Heart right ventricle (tissue), 16 donors: ENCODE measurements around the gene SOD2. TPM values are rescaled to one million over a fixed set of nuclear protein-coding genes. Genes with fewer than 3 reads are reported as not detected.
"Not testable (repeated sequence)": the region's sequence is repeated elsewhere in the genome, so short reads cannot be mapped to it uniquely, and the experiment has no call there.

Source experiments
- ATAC-seq, 8 donors: fragments of 200-7000 bp; cut with Tn5 transposase; one replicate each; pipeline ENCODE4 v1.9.1; 2020; ENCODE audit warnings: mild to moderate bottlenecking in 8 of 8, moderate library complexity in 8 of 8, moderate number of reproducible peaks in 1 of 8
- DNase-seq, 2 donors: peaks; one replicate each; pipeline ENCODE4 v3.0.0-alpha.2; 2020
- H3K27ac ChIP-seq, 10 donors: fragments of 200-600 bp; sonication (generic) in 2 of 10; one replicate each; pipeline versions ENCODE4 v1.5.0 to v1.8.0; 2020 to 2022; ENCODE audit warnings: mild to moderate bottlenecking in 3 of 10
- H3K27me3 ChIP-seq, 7 donors: fragments of 200-600 bp; one replicate each; pipeline ENCODE4 v1.8.0; 2021 to 2022; ENCODE audit warnings: mild to moderate bottlenecking in 2 of 7
- H3K36me3 ChIP-seq, 9 donors: fragments of 200-600 bp; sonication (generic) in 1 of 9; one replicate each; pipeline versions ENCODE4 v1.5.0 to v1.8.0; 2020 to 2022; ENCODE audit warnings: mild to moderate bottlenecking in 2 of 9
- H3K4me1 ChIP-seq, 9 donors: fragments of 200-600 bp; sonication (generic) in 1 of 9; one replicate each; pipeline versions ENCODE4 v1.5.0 to v1.8.0; 2020 to 2022; ENCODE audit warnings: mild to moderate bottlenecking in 4 of 9
- H3K4me3 ChIP-seq, 10 donors: fragments of 200-600 bp; sonication (generic) in 2 of 10; one replicate each; pipeline versions ENCODE4 v1.5.0 to v1.8.0; 2020 to 2022; ENCODE audit warnings: mild to moderate bottlenecking in 7 of 10, moderate library complexity in 2 of 10
- H3K9me3 ChIP-seq, 11 donors: fragments of 200-600 bp in 10 of 11; sonication (generic) in 2 of 11; one replicate each; pipeline versions ENCODE4 v1.5.0 to v1.8.0; 2013 to 2022; ENCODE audit warnings: mild to moderate bottlenecking in 2 of 11, control low read depth in 1 of 11, moderate library complexity in 1 of 11
- CTCF ChIP-seq, 9 donors: fragments of 200-600 bp; sonication (generic) in 2 of 9; IDR thresholded peaks; one replicate each; pipeline versions ENCODE4 v1.5.0 to v1.8.0; 2021 to 2022; ENCODE audit warnings: antibody characterized with exemption in 9 of 9, mild to moderate bottlenecking in 5 of 9, moderate library complexity in 1 of 9
- WGBS, 2 donors: extraction: QIAGEN DNeasy Blood & Tissue Kit; methylation state at CpG; one replicate each; pipeline ENCODE4 v1.1.7; 2013; ENCODE audit warnings: inconsistent platforms in 1 of 2; 5-methylcytosine and 5-hydroxymethylcytosine counted together
- intact Hi-C, 10 donors: fragments of 100-400 bp; cut with DNase I; formaldehyde crosslinking; loops; one replicate each; pipeline versions ENCODE4 v1.11.1 to v1.14.2; 2022
- long read RNA-seq, 3 donors: library from polyadenylated mRNA; unstranded; transcript quantifications; one replicate each; pipeline ENCODE4 v2.0.0, GENCODE V29; 2020 to 2021
- polyA plus RNA-seq, 2 donors: library from polyadenylated mRNA; stranded (reverse); fragments of 200-250 nt; gene quantifications; one replicate each; pipeline ENCODE4 v1.2.3, GENCODE V29; 2013
- total RNA-seq, 10 donors: library from RNA; stranded (reverse); fragmentation: NEBNext Ultra II Directional in 3 of 10; extraction: Animal tissue kit (Norgen Biotek cat#: 25700) in 3 of 10; gene quantifications; one replicate each; pipeline versions ENCODE4 v1.2.1 to v1.2.4, GENCODE V29; 2021 to 2023
- donor health status: Arrhythmogenic right ventricular cardiomyopathy.
- donor health status: ischemic (EF 13 %, LVEDD 7.1; RV severe dilation, severe dysfunction).
- donor health status: healthy with polysubstance abuse.
- donor health status: DM: no; HTN: yes; CAD: no.
- donor health status: DM: no; HTN: no; CAD: no.
- donor health status: ischemic (EF 25% LVEDD 6.9; RV normal size, moderate dysfunction).
- donor health status: ischemic (EF 25% LVEDD 5.7; RV mildly dilated, moderate dysfunction).
- donor health status: healthy.
- donor health status: DM: yes; HTN: yes; CAD: no.
- donor health status: Ischemic cardiomyopathy.
- donor health status: ischemic (EF 35%, LVEDD 5.7; RV mildly dilated, moderate dysfunction).
- donor health status: nonischemic (EF 11% LVEDD 7.7; RV severe dilation, severe dysfunction).
- donor health status: DM: yes; HTN: yes; CAD: no.
- donor health status: PGD.
- donor health status: ischemic (EF 29% LVEDD 5.4; RV normal size, mild dysfunction).
- donor health status: nonischemic (EF 23%, LVEDD 6.1; RV moderate dilation, normal function).

The SOD2 gene
- total RNA-seq (1,000 to 10,000 TPM in 1 of 10 donors, 100 to 1,000 TPM in 9; 720 to 1,111 (median 848) TPM), polyA plus RNA-seq (100 to 1,000 TPM; 144 to 208 TPM)
- long read RNA-seq, donor 1, full-length matches to known transcripts = 946 of 1,134 reads
- long read RNA-seq, donor 1, partial matches to known transcripts = 53 of 1,134 reads
- long read RNA-seq, donor 1, other reads (novel, unspliced or antisense) = 135 of 1,134 reads
- long read RNA-seq, donor 2, full-length matches to known transcripts = 1,120 of 1,319 reads
- long read RNA-seq, donor 2, partial matches to known transcripts = 52 of 1,319 reads
- long read RNA-seq, donor 2, other reads (novel, unspliced or antisense) = 147 of 1,319 reads
- long read RNA-seq, donor 3, full-length matches to known transcripts = 1,303 of 1,686 reads
- long read RNA-seq, donor 3, partial matches to known transcripts = 65 of 1,686 reads
- long read RNA-seq, donor 3, other reads (novel, unspliced or antisense) = 318 of 1,686 reads

- Histone ChIP-seq H3K27ac (peak within 1 kb of the TSS; percentile 95 to 99 (median 98)), H3K4me3 (peak within 1 kb of the TSS; percentile 81 to 99 (median 96)), H3K9me3 (no peaks in the 10 kb centered on the region), H3K27me3 (no peaks in the 10 kb centered on the region), H3K4me1 (peaks cover 2 to 62% (median 53%) of the 10 kb centered on the region in 9 donors), H3K36me3 (peaks cover 0 to 33% (median 5%) of the 10 kb centered on the region in 9 donors)
- intact Hi-C loops = loop anchor here (1.0 to 10.0 kb wide), 13 partner anchors 21 to 241 kb away; partner anchors contain the start of genes WTAP (in 7 of the 10), MRPL18 (in 4 of the 10), ACAT2 (in 3 of the 10) and TCP1 (in 2 of the 10)
- DNase-seq = peak; percentile 84 to 87
- 1% methylated on average over 72 to 74 of the region's 74 CpGs for WGBS, 2 donors
- ATAC-seq = peak; percentile 89 to 93 (median 92)
- no peak for TF ChIP-seq CTCF (IDR thresholded peaks at IDR 0.05)
These were observed at the start of gene SOD2 for GRCh38 chr6:159693128-159693893. Gene SOD2 (minus strand): TSS chr6:159693241. CDS start chr6:159693167, 74 bp downstream.

- Histone ChIP-seq H3K9me3 (no peaks in the 10 kb centered on the region), H3K4me3 (no peak overlapping the region), H3K27ac (no peak overlapping the region), H3K4me1 (peaks cover 0 to 47% (median 22%) of the 10 kb centered on the region in 9 donors), H3K27me3 (no peaks in the 10 kb centered on the region), H3K36me3 (peaks cover 0 to 100% (median 66%) of the 10 kb centered on the region in 9 donors)
- ATAC-seq (no peak), DNase-seq (no peak)
- no peak for TF ChIP-seq CTCF (IDR thresholded peaks at IDR 0.05)
- intact Hi-C loops = loop anchor here in 1 of 10 donors (5.0 kb wide), 1 partner anchor 45 kb away; the partner anchor contains the start of gene TCP1
- WGBS, 2 donors = 81 to 85% methylated on average over 1 of the region's 1 CpG
These were observed 49.1 kb upstream of the SOD2 start for GRCh38 chr6:159742165-159742564.

GRCh38 chr6:159739341-159739740, 46.3 kb upstream of the SOD2 start:
- Histone ChIP-seq H3K4me1 (peaks cover 0 to 60% (median 30%) of the 10 kb centered on the region in 9 donors), H3K9me3 (no peaks in the 10 kb centered on the region), H3K36me3 (peaks cover 0 to 84% (median 42%) of the 10 kb centered on the region in 9 donors), H3K4me3 (no peak overlapping the region), H3K27me3 (no peaks in the 10 kb centered on the region), H3K27ac (peak overlapping the region in 1 of 10 donors; percentile 45)
- no peak for TF ChIP-seq CTCF (IDR thresholded peaks at IDR 0.05)
- intact Hi-C loops = loop anchor here in 1 of 10 donors (10.0 kb wide), 1 partner anchor 45 kb away; the partner anchor contains the start of gene TCP1
- WGBS, 2 donors = 58 to 72% methylated on average over 3 of the region's 3 CpGs
- no peak for DNase-seq
- ATAC-seq = no peak

- Histone ChIP-seq H3K27me3 (no peaks in the 10 kb centered on the region), H3K27ac (no peak overlapping the region), H3K9me3 (no peaks in the 10 kb centered on the region), H3K4me3 (no peak overlapping the region), H3K4me1 (peaks cover 0 to 77% (median 46%) of the 10 kb centered on the region in 9 donors), H3K36me3 (peaks cover 0 to 65% (median 18%) of the 10 kb centered on the region in 9 donors)
- ATAC-seq (no peak), DNase-seq (no peak)
- TF ChIP-seq CTCF (IDR thresholded peaks at IDR 0.05) = no peak
- intact Hi-C loops = loop anchor here in 1 of 10 donors (10.0 kb wide), 1 partner anchor 48 kb away; the partner anchor contains the start of gene TCP1
- WGBS, 2 donors = 88 to 93% methylated on average over 7 of the region's 7 CpGs
These were observed 43.9 kb upstream of the SOD2 start for GRCh38 chr6:159736908-159737307.

GRCh38 chr6:159733395-159733794, 40.4 kb upstream of the SOD2 start:
- not testable (repeated sequence) for H3K4me3 ChIP-seq, H3K9me3 ChIP-seq, H3K27me3 ChIP-seq, DNase-seq, ATAC-seq, H3K27ac ChIP-seq
- Histone ChIP-seq H3K36me3 (peaks cover 0 to 45% (median 0%) of the 10 kb centered on the region in 9 donors), H3K4me1 (peaks cover 0 to 93% (median 72%) of the 10 kb centered on the region in 9 donors)
- intact Hi-C loops = loop anchor here in 1 of 10 donors (10.0 kb wide), 1 partner anchor 51 kb away; the partner anchor contains the start of gene TCP1
- whole genome bisulfite sequencing, 2 donors = 95% methylated on average over 12 of the region's 12 CpGs

GRCh38 chr6:159732550-159732949, 39.5 kb upstream of the SOD2 start:
- not testable (repeated sequence) for ATAC-seq, H3K27me3 ChIP-seq, H3K9me3 ChIP-seq, H3K27ac ChIP-seq, DNase-seq, H3K4me3 ChIP-seq
- intact Hi-C loops = loop anchor here in 1 of 10 donors (10.0 kb wide), 1 partner anchor 52 kb away; the partner anchor contains the start of gene TCP1
- WGBS, 2 donors = 88 to 90% methylated on average over 12 of the region's 12 CpGs
- peaks cover 0 to 85% (median 72%) of the 10 kb centered on the region in 9 donors for H3K4me1 ChIP-seq
- H3K36me3 ChIP-seq = peaks cover 0 to 36% (median 0%) of the 10 kb centered on the region in 9 donors
